NB4 (cell line): ENCODE data around the gene AKAP5.

ENCODE experiments used
- DNase-seq: peaks from one replicate; pipeline ENCODE4 v3.0.0; 2010; ENCODE audit warnings: low read depth
- H3K4me3 ChIP-seq: one replicate; pipeline ENCODE4 v1.5.1; 2011; ENCODE audit warnings: mild to moderate bottlenecking, low read depth, low read length, moderate library complexity
- CTCF ChIP-seq: IDR thresholded peaks from one replicate; pipeline ENCODE4 v1.5.1; 2012; ENCODE audit warnings: low read depth, low read length
- MAX ChIP-seq: IDR thresholded peaks from 2 replicates; pipeline ENCODE4 v1.6.1; 2011; ENCODE audit warnings: low read depth, low read length
- MYC ChIP-seq: IDR thresholded peaks from 2 replicates; pipeline ENCODE4 v1.6.1; 2011; ENCODE audit warnings: low read depth, low read length
- POLR2A ChIP-seq: IDR thresholded peaks from 2 replicates; pipeline ENCODE4 v1.6.1; 2011; ENCODE audit warnings: mild to moderate bottlenecking; ENCODE audit not compliant: insufficient read length; ENCODE audit errors: extremely low read depth

The AKAP5 gene

GRCh38 chr14:64421166-64421565, 44.1 kb upstream of the AKAP5 start:
- DNase-seq, result no peak
- no peak for TF ChIP-seq MYC
- TF ChIP-seq POLR2A, result no peak
- no peak for TF ChIP-seq MAX
- no peak for TF ChIP-seq CTCF
- H3K4me3 ChIP-seq, result no peak overlapping the region

GRCh38 chr14:64422005-64422404, 43.3 kb upstream of the AKAP5 start:
- no peak for TF ChIP-seq CTCF
- no peak for TF ChIP-seq MYC
- TF ChIP-seq MAX, result no peak
- TF ChIP-seq POLR2A, result no peak
- H3K4me3 ChIP-seq, result no peak overlapping the region
- DNase-seq, result no peak

GRCh38 chr14:64422756-64423155, 42.5 kb upstream of the AKAP5 start:
- DNase-seq, result no peak
- TF ChIP-seq MYC (no peak), CTCF (no peak), POLR2A (no peak), MAX (no peak)
- no peak overlapping the region for H3K4me3 ChIP-seq

GRCh38 chr14:64423987-64424386, 41.3 kb upstream of the AKAP5 start:
- no peak for TF ChIP-seq MYC
- TF ChIP-seq MAX, result no peak
- no peak for TF ChIP-seq POLR2A
- TF ChIP-seq CTCF, result no peak
- H3K4me3 ChIP-seq, result no peak overlapping the region
- no peak for DNase-seq

- DNase-seq, result no peak
- H3K4me3 ChIP-seq, result no peak overlapping the region
- no peak for TF ChIP-seq MYC
- no peak for TF ChIP-seq CTCF
- no peak for TF ChIP-seq POLR2A
- TF ChIP-seq MAX, result no peak
Measured at GRCh38 chr14:64434528-64434927, 30.8 kb upstream of the AKAP5 start.
